HepG2 (cell line): Measurements from ENCODE around the gene STKLD1. TPM values are rescaled to one million over a fixed set of nuclear protein-coding genes. Genes with fewer than 3 reads are reported as not detected.
A peak's percentile ranks its signal among the peaks of the same experiment; 100 is the strongest.

Source experiments
- EEA1 ChIP-seq: sonication (generic); formaldehyde crosslinking; IDR thresholded peaks from 2 replicates; pipeline ENCODE4 v1.5.1; 2020; ENCODE audit warnings: mild to moderate bottlenecking, missing genetic modification reagents, borderline replicate concordance
- ERF ChIP-seq: IDR thresholded peaks from 2 replicates; pipeline ENCODE4 v1.6.1; 2018; ENCODE audit warnings: missing biosample characterization, missing genetic modification reagents
- FOSL2 ChIP-seq: sonication (generic); formaldehyde crosslinking; IDR thresholded peaks from 2 replicates; pipeline ENCODE4 v1.4.0; 2020; ENCODE audit warnings: missing genetic modification reagents
- ISX ChIP-seq: sonication (generic); formaldehyde crosslinking; conservative IDR thresholded peaks from 2 replicates; pipeline ENCODE4 v1.5.0; 2020; ENCODE audit warnings: missing genetic modification reagents
- NCOA1 ChIP-seq: sonication (generic); formaldehyde crosslinking; IDR thresholded peaks from 2 replicates; pipeline ENCODE4 v1.9.0; 2021; ENCODE audit warnings: missing genetic modification reagents
- NRL ChIP-seq: sonication (generic); formaldehyde crosslinking; IDR thresholded peaks from 2 replicates; pipeline ENCODE4 v1.5.0; 2020; ENCODE audit warnings: missing genetic modification reagents, mild to moderate bottlenecking, moderate library complexity, borderline replicate concordance
- POLR2G ChIP-seq: fragments of 200-400 bp; formaldehyde crosslinking; IDR thresholded peaks from 2 replicates; pipeline ENCODE4 v1.6.1; 2018; ENCODE audit warnings: mild to moderate bottlenecking, low read depth, low read length, moderate library complexity
- TEAD2 ChIP-seq: sonication (generic); formaldehyde crosslinking; IDR thresholded peaks from 2 replicates; pipeline ENCODE4 v1.9.0; 2021; ENCODE audit warnings: missing genetic modification reagents
- THAP11 ChIP-seq: IDR thresholded peaks from 2 replicates; pipeline ENCODE4 v1.6.1; 2016; ENCODE audit warnings: missing biosample characterization, missing genetic modification reagents
- YEATS4 ChIP-seq: sonication (generic); formaldehyde crosslinking; IDR thresholded peaks from 2 replicates; pipeline ENCODE4 v1.4.0; 2020; ENCODE audit warnings: missing genetic modification reagents, borderline replicate concordance
- ZNF333 ChIP-seq: sonication (generic); formaldehyde crosslinking; IDR thresholded peaks from 2 replicates; pipeline ENCODE4 v1.4.0; 2020; ENCODE audit warnings: mild to moderate bottlenecking, missing genetic modification reagents, borderline replicate concordance
- ZNF589 ChIP-seq: sonication (generic); formaldehyde crosslinking; conservative IDR thresholded peaks from 2 replicates; pipeline ENCODE4 v1.8.0; 2022; ENCODE audit warnings: mild to moderate bottlenecking, moderate library complexity, missing genetic modification reagents
- ZNF672 ChIP-seq: sonication (generic); formaldehyde crosslinking; IDR thresholded peaks from 2 replicates; pipeline ENCODE4 v1.8.1; 2022; ENCODE audit warnings: missing genetic modification reagents
- ZNF841 ChIP-seq: sonication (generic); formaldehyde crosslinking; IDR thresholded peaks from 2 replicates; pipeline ENCODE4 v1.8.1; 2023; ENCODE audit warnings: missing genetic modification reagents, borderline replicate concordance
- polyA plus RNA-seq, 8 experiments: library from polyadenylated mRNA; depleted of rRNA in 3 of 8; stranded (reverse) in 7 of 8; unstranded in 1 of 8; fragments of >200 nt; fragmentation: Illumina TruSeq in 4 of 8; extraction: Trizol in 4 of 8; gene quantifications; 2 replicates each; pipeline versions ENCODE4 v1.2.1 to v1.2.3, GENCODE V29; 2011 to 2016; ENCODE audit warnings: low read depth in 4 of 8, missing spikeins in 1 of 8, mixed read lengths in 1 of 8; ENCODE audit not compliant: insufficient read depth in 1 of 8
- total RNA-seq, 5 experiments: library from RNA; depleted of rRNA; stranded (reverse); fragments of >200 nt; fragmentation: Illumina TruSeq; extraction: Trizol; gene quantifications; 2 replicates each; pipeline ENCODE4 v1.2.3, GENCODE V29; 2016; ENCODE audit warnings: low read depth in 1 of 5
- TF ChIP-seq, protein P1 (sequence below), 2 experiments: sonication (generic) in 1 of 2; formaldehyde crosslinking in 1 of 2; IDR thresholded peaks; 2 replicates each; pipeline versions ENCODE4 v1.4.0 to v1.6.1; 2016 to 2020; ENCODE audit warnings: borderline replicate concordance in 1 of 2, low read depth in 1 of 2, mild to moderate bottlenecking in 1 of 2, missing genetic modification reagents in 1 of 2
- TF ChIP-seq, protein P2 (sequence below): sonication (generic); formaldehyde crosslinking; IDR thresholded peaks from 2 replicates; pipeline ENCODE4 v1.4.0; 2020; ENCODE audit warnings: mild to moderate bottlenecking, missing genetic modification reagents
- TF ChIP-seq, protein P3 (sequence below): sonication (generic); formaldehyde crosslinking; conservative IDR thresholded peaks from 2 replicates; pipeline ENCODE4 v1.8.1; 2023; ENCODE audit warnings: missing genetic modification reagents
- TF ChIP-seq, protein P4 (sequence below): sonication (generic); formaldehyde crosslinking; IDR thresholded peaks from 2 replicates; pipeline ENCODE4 v1.8.0; 2022; ENCODE audit warnings: mild to moderate bottlenecking, missing genetic modification reagents
- TF ChIP-seq, protein P5 (sequence below): sonication (generic); formaldehyde crosslinking; IDR thresholded peaks from 2 replicates; pipeline ENCODE4 v1.4.0; 2020; ENCODE audit warnings: missing genetic modification reagents, low read depth, mild to moderate bottlenecking, borderline replicate concordance

Gene STKLD1
- total and polyA plus RNA-seq, 2 of the 13 experiments (the other 11 are each of a cell fraction or from before 2014, with no cell fraction given), result 1.5 to 2.2 TPM

DNA sequence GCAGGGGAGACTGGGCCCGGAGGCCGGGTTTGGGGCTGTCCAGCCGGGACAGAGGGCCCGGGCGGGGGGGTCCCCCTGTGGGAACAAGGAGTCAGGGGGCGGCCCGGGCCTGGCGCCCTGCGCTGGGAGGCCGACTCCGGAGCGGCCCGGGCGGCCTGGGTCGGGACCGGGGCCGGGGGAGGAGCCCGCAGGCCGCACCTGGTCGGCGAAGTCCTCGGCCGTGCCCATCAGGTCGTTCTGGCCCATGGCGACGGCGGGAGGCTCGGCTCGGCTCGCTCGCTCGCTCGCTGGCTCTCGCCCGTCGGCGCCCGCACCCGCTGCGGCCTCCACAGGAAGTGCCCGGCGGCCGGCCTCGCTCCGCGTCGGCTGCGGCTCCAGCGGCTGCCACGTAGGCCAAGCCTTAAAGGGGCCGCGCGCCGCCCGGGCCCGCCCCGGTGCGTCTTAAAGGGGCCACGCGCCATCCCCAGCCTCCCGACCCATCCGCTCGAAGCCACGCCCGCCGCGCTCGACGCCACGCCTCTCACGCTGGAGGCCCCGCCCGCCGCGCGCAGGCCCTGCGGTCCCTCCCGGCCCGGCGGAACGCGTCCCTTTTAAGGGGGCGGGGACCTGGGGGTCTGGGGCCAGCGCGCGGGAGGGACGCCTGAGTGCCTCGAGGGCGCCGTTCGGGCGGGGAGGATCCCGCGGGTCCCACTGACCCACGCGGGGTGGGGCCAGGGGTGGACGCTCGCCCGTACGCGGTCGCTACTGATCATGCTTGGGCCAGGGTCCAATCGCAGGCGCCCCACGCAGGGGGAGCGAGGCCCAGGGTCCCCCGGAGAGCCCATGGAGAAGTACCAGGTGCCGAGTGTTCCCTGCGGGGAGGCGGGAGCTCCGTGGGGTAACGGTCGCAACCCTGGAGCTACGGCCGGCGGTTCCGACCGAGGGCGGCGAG lies at the start of gene STKLD1, which contains the start of gene SURF4 (continued):
- TF ChIP-seq ISX (0 out of 2 replicates have a peak, but pooled peaks have one; percentile 14), FOSL2 (CRISPR knock-in tag) (no peak; the same call in 1 of the 2 replicates), ZNF672 (CRISPR knock-in tag) (no peak), ZNF333 (CRISPR knock-in tag) (0 out of 2 replicates have a peak, but pooled peaks have one; percentile 15), POLR2G (peak; percentile 86), TEAD2 (CRISPR knock-in tag) (0 out of 2 replicates have a peak, but pooled peaks have one; percentile 10), THAP11 (CRISPR knock-in tag) (peak; percentile 61; the same call in 1 of the 2 replicates), ZNF589 (CRISPR knock-in tag) (0 out of 2 replicates have a peak, but pooled peaks have one; percentile 23), NCOA1 (CRISPR knock-in tag) (0 out of 2 replicates have a peak, but pooled peaks have one; percentile 39), EEA1 (peak; percentile 86; the same call in 1 of the 2 replicates), ZNF841 (peak; percentile 34; the same call in 1 of the 2 replicates), YEATS4 (peak; percentile 95), NRL (CRISPR knock-in tag) (peak; percentile 45; the same call in 1 of the 2 replicates), ERF (CRISPR knock-in tag) (peak; percentile 34)
- TF ChIP-seq, protein P1, sequence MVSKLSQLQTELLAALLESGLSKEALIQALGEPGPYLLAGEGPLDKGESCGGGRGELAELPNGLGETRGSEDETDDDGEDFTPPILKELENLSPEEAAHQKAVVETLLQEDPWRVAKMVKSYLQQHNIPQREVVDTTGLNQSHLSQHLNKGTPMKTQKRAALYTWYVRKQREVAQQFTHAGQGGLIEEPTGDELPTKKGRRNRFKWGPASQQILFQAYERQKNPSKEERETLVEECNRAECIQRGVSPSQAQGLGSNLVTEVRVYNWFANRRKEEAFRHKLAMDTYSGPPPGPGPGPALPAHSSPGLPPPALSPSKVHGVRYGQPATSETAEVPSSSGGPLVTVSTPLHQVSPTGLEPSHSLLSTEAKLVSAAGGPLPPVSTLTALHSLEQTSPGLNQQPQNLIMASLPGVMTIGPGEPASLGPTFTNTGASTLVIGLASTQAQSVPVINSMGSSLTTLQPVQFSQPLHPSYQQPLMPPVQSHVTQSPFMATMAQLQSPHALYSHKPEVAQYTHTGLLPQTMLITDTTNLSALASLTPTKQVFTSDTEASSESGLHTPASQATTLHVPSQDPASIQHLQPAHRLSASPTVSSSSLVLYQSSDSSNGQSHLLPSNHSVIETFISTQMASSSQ (IDR thresholded peaks at IDR 0.05; ENCODE audit: low read depth), result no peak
- TF ChIP-seq, protein P1 (CRISPR knock-in tag; IDR thresholded peaks at IDR 0.05; ENCODE audit: borderline replicate concordance), result peak; percentile 14
- TF ChIP-seq, protein P2, sequence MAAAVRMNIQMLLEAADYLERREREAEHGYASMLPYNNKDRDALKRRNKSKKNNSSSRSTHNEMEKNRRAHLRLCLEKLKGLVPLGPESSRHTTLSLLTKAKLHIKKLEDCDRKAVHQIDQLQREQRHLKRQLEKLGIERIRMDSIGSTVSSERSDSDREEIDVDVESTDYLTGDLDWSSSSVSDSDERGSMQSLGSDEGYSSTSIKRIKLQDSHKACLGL (CRISPR knock-in tag), result peak; percentile 41
- TF ChIP-seq, protein P3, sequence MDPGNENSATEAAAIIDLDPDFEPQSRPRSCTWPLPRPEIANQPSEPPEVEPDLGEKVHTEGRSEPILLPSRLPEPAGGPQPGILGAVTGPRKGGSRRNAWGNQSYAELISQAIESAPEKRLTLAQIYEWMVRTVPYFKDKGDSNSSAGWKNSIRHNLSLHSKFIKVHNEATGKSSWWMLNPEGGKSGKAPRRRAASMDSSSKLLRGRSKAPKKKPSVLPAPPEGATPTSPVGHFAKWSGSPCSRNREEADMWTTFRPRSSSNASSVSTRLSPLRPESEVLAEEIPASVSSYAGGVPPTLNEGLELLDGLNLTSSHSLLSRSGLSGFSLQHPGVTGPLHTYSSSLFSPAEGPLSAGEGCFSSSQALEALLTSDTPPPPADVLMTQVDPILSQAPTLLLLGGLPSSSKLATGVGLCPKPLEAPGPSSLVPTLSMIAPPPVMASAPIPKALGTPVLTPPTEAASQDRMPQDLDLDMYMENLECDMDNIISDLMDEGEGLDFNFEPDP, result 0 out of 2 replicates have a peak, but pooled peaks have one; percentile 12
- TF ChIP-seq, protein P4, sequence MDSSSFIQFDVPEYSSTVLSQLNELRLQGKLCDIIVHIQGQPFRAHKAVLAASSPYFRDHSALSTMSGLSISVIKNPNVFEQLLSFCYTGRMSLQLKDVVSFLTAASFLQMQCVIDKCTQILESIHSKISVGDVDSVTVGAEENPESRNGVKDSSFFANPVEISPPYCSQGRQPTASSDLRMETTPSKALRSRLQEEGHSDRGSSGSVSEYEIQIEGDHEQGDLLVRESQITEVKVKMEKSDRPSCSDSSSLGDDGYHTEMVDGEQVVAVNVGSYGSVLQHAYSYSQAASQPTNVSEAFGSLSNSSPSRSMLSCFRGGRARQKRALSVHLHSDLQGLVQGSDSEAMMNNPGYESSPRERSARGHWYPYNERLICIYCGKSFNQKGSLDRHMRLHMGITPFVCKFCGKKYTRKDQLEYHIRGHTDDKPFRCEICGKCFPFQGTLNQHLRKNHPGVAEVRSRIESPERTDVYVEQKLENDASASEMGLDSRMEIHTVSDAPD (CRISPR knock-in tag), result 0 out of 2 replicates have a peak, but pooled peaks have one; percentile 50
- TF ChIP-seq, protein P5, sequence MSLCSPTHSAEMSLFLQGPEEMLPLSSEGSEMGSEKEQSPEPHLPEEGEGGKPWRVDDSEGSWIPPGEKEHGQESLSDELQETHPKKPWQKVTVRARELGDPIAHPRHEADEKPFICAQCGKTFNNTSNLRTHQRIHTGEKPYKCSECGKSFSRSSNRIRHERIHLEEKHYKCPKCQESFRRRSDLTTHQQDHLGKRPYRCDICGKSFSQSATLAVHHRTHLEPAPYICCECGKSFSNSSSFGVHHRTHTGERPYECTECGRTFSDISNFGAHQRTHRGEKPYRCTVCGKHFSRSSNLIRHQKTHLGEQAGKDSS (CRISPR knock-in tag), result no peak
